ENCODE measurements around the gene SLC9A5. TPM values are rescaled to one million over a fixed set of nuclear protein-coding genes. Genes with fewer than 3 reads are reported as not detected.

The SLC9A5 gene
- total RNA-seq, 1 experiment from 2014 or later: 1.1 TPM

DNA sequence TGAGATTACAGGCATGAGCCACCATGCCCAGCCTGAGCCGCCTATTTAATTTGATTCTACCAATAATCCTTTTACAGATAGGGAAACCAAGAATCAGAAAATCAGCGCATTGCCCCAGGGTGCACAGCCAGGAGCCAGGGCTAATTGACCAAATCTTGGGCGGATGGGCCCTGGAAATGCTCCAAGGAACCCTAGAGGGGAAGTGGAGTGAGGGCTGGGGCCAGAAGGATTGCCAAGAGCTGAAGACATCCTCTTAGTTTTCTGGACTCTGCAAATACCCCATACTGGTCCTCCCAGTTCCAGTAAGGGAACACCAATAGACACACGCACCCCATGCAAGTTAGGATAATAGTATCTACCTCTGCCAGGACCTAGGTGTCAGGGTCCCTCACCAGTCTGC lies 5.3 kb upstream of the SLC9A5 start:
- peak overlapping the region; percentile 95 for H3K4me2 ChIP-seq (ENCODE audit: low read length)
- no peaks in the 10 kb centered on the region for H3K27me3 ChIP-seq (ENCODE audit: low read length)
- peaks cover 62% of the 10 kb centered on the region for H3K4me1 ChIP-seq (ENCODE audit: insufficient read depth, low read length)
- H3K9ac ChIP-seq (ENCODE audit: low read length): peak overlapping the region; percentile 30
- no peak overlapping the region for H2AFZ ChIP-seq (ENCODE audit: low read length)
- no TSS peak for BruUV-seq (replicated peaks)
- ChIA-PET POLR2A (ENCODE audit: unreplicated experiment) (no interaction called here), CTCF (no interaction called here)
- intact Hi-C loops (cut with micrococcal nuclease): loop anchor here (10.0 kb wide), 1 partner anchor 49 kb away; the partner anchor contains the start of genes E2F4, ELMO3 and EXOC3L1
- no peak for TF ChIP-seq EZH2 (IDR thresholded peaks at IDR 0.05; ENCODE audit: low read length, unreplicated experiment)
- TF ChIP-seq, protein P1, sequence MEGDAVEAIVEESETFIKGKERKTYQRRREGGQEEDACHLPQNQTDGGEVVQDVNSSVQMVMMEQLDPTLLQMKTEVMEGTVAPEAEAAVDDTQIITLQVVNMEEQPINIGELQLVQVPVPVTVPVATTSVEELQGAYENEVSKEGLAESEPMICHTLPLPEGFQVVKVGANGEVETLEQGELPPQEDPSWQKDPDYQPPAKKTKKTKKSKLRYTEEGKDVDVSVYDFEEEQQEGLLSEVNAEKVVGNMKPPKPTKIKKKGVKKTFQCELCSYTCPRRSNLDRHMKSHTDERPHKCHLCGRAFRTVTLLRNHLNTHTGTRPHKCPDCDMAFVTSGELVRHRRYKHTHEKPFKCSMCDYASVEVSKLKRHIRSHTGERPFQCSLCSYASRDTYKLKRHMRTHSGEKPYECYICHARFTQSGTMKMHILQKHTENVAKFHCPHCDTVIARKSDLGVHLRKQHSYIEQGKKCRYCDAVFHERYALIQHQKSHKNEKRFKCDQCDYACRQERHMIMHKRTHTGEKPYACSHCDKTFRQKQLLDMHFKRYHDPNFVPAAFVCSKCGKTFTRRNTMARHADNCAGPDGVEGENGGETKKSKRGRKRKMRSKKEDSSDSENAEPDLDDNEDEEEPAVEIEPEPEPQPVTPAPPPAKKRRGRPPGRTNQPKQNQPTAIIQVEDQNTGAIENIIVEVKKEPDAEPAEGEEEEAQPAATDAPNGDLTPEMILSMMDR (conservative IDR thresholded peaks at IDR 0.05; ENCODE audit: low read depth, low read length): no peak
- TF ChIP-seq EZH2phosphoT487 (IDR thresholded peaks at IDR 0.05; ENCODE audit: borderline replicate concordance, low read length): no peak
- peaks cover 66% of the 10 kb centered on the region for H3K79me2 ChIP-seq (ENCODE audit: low read length)
- no peaks in the 10 kb centered on the region for H3K9me2 ChIP-seq (replicated peaks; ENCODE audit: low read length)
- peaks cover 15% of the 10 kb centered on the region for H3F3A ChIP-seq (ENCODE audit: low read length, unreplicated experiment)
- no peaks in the 10 kb centered on the region for H4K20me1 ChIP-seq (ENCODE audit: low read length)
- DNase-seq (no peak), ATAC-seq (no peak)
- H3K9me3 ChIP-seq (ENCODE audit: low read length): no peaks in the 10 kb centered on the region
- peak overlapping the region; percentile 88 for H3K27ac ChIP-seq (ENCODE audit: low read length)
- peak overlapping the region; percentile 48; the same call in 1 of the 2 replicates for H3K4me3 ChIP-seq (ENCODE audit: low read length)
- 0 out of 2 replicates have a peak, but pooled peaks cover 8% of the 10 kb centered on the region for H3K36me3 ChIP-seq (ENCODE audit: low read depth, low read length)

DNA sequence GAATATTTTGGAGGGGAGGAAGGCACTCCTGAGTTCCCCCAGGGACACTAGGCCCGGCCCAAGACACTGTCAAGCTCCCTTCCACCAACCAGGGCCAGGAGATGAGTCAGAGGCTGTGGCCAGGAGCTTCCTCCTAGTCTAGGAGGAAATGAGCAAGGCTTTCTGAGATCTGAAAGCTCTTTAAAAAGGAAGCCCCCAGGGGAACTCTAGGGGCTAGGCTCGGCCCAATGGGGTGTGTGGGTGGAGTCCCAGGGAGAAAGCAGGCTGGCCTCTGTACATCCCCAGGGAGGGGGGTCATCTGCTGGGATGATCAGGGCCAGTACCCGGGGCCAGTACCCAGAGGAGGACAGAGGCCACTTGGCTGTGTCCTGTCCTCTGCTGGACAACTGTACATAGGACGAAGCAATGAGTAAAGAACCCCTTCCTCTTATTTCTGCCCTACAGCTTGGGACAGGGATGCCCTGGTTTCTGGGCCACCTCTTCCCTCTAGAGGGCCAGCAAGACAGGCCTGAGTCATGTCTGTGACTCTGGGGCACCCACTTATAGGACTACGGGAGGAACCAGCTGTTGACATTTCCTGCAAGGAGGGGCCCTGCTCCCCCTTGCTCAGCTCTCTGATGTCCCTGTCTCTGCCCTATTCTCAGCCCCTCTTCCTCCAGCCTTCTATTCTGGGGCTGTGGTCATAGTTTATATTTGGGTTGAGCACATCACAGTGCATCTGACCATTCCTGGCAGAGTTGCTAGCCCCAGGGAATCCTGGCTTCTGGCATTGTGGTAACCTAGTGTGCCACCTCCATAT lies 4.2 kb upstream of the SLC9A5 start:
- BruUV-seq (replicated peaks): no TSS peak
- Histone ChIP-seq H3K9ac (ENCODE audit: low read length) (peak overlapping the region; percentile 31), H3F3A (ENCODE audit: low read length, unreplicated experiment) (peaks cover 15% of the 10 kb centered on the region), H3K27me3 (ENCODE audit: low read length) (no peaks in the 10 kb centered on the region), H3K9me2 (replicated peaks; ENCODE audit: low read length) (no peaks in the 10 kb centered on the region), H3K79me2 (ENCODE audit: low read length) (peaks cover 60% of the 10 kb centered on the region), H3K4me2 (ENCODE audit: low read length) (peak overlapping the region; percentile 95), H3K4me3 (ENCODE audit: low read length) (peak overlapping the region; percentile 89; the same call in 1 of the 2 replicates), H3K27ac (ENCODE audit: low read length) (peak overlapping the region; percentile 88), H3K4me1 (ENCODE audit: insufficient read depth, low read length) (peaks cover 68% of the 10 kb centered on the region), H2AFZ (ENCODE audit: low read length) (no peak overlapping the region), H3K36me3 (ENCODE audit: low read depth, low read length) (no peaks in the 10 kb centered on the region), H3K9me3 (ENCODE audit: low read length) (no peaks in the 10 kb centered on the region), H4K20me1 (ENCODE audit: low read length) (no peaks in the 10 kb centered on the region)
- CTCF ChIA-PET: interaction anchor here (0.6 to 0.8 kb wide), 2 partner anchors 18 to 46 kb away, joined by 3 to 5 read pairs; partner anchors contain the start of gene TMEM208
- POLR2A ChIA-PET (ENCODE audit: unreplicated experiment): interaction anchor here (0.5 kb wide), 1 partner anchor 309 kb away, joined by 5 read pairs; no protein-coding TSS in a partner anchor
- intact Hi-C loops (cut with micrococcal nuclease): loop anchor here (10.0 kb wide), 1 partner anchor 50 kb away; the partner anchor contains the start of genes E2F4, ELMO3 and EXOC3L1
- TF ChIP-seq EZH2phosphoT487 (IDR thresholded peaks at IDR 0.05; ENCODE audit: borderline replicate concordance, low read length): no peak
- TF ChIP-seq, protein P1 (conservative IDR thresholded peaks at IDR 0.05; ENCODE audit: low read depth, low read length): peak; percentile 14; the same call in 1 of the 2 replicates
- ATAC-seq (peak; percentile 47), DNase-seq (peak; percentile 91)

All from PC-3 (cell line).